DND-41 (cell line): ENCODE results near the gene PID1.

Experiments used
- ATAC-seq: fragments of 200-7000 bp; cut with Tn5 transposase; 3 replicates; pipeline ENCODE4 v1.9.1; 2021; ENCODE audit warnings: low read depth; ENCODE audit not compliant: insufficient read depth
- DNase-seq: peaks from one replicate; pipeline ENCODE4 v3.0.0-alpha.2; 2020
- H2AFZ ChIP-seq: 2 replicates; pipeline ENCODE4 v1.6.0; 2012; ENCODE audit warnings: low read depth, low read length
- H3K27ac ChIP-seq: 2 replicates; pipeline ENCODE4 v1.5.1; 2012; ENCODE audit warnings: low read length, inconsistent platforms
- H3K27me3 ChIP-seq: fragments of 200-600 bp; sonication (generic); 2 replicates; pipeline ENCODE4 v1.6.0; 2012; ENCODE audit warnings: low read length, mild to moderate bottlenecking, inconsistent platforms; ENCODE audit not compliant: insufficient read depth, poor library complexity
- H3K36me3 ChIP-seq: 2 replicates; pipeline ENCODE4 v1.5.1; 2012; ENCODE audit warnings: low read length, inconsistent platforms; ENCODE audit not compliant: insufficient read depth
- H3K4me1 ChIP-seq: 2 replicates; pipeline ENCODE4 v1.5.1; 2012; ENCODE audit warnings: mild to moderate bottlenecking, low read length; ENCODE audit not compliant: insufficient read depth
- H3K4me2 ChIP-seq: 2 replicates; pipeline ENCODE4 v1.6.0; 2012; ENCODE audit warnings: mild to moderate bottlenecking, moderate library complexity, low read length, inconsistent platforms; ENCODE audit not compliant: insufficient read depth
- H3K4me3 ChIP-seq, 2 experiments: fragments of 200-600 bp in 1 of 2; shearing (Covaris generic) in 1 of 2; 2 replicates each; pipeline ENCODE4 v1.5.1; 2012 to 2016; ENCODE audit warnings: inconsistent platforms in 2 of 2, low read length in 2 of 2, mild to moderate bottlenecking in 2 of 2, low read depth in 1 of 2, moderate library complexity in 1 of 2
- H3K79me2 ChIP-seq: 2 replicates; pipeline ENCODE4 v1.6.0; 2012; ENCODE audit warnings: low read length, inconsistent platforms; ENCODE audit not compliant: insufficient read depth
- H3K9ac ChIP-seq: 2 replicates; pipeline ENCODE4 v1.6.0; 2012; ENCODE audit warnings: low read depth, mild to moderate bottlenecking, inconsistent platforms, low read length, moderate library complexity
- H3K9me3 ChIP-seq: 2 replicates; pipeline ENCODE4 v1.5.1; 2012; ENCODE audit warnings: low read length, moderate library complexity, mild to moderate bottlenecking, inconsistent platforms; ENCODE audit not compliant: insufficient read depth, severe bottlenecking
- H4K20me1 ChIP-seq: 2 replicates; pipeline ENCODE4 v1.6.0; 2012; ENCODE audit warnings: low read length; ENCODE audit not compliant: insufficient read depth
- CTCF ChIP-seq: IDR thresholded peaks from 2 replicates; pipeline ENCODE4 v1.5.1; 2012; ENCODE audit warnings: borderline replicate concordance, low read length, moderate library complexity, mild to moderate bottlenecking; ENCODE audit not compliant: poor library complexity, severe bottlenecking; ENCODE audit errors: extremely low read depth
- EZH2 ChIP-seq: IDR thresholded peaks from 3 replicates; pipeline ENCODE4 v1.6.1; 2012; ENCODE audit warnings: borderline replicate concordance, low read depth, mild to moderate bottlenecking, moderate library complexity, low read length, inconsistent platforms; ENCODE audit not compliant: severe bottlenecking

The PID1 gene

GRCh38 chr2:229273723-229274338, 2.7 kb upstream of the PID1 start:
- Histone ChIP-seq H3K36me3 (no peaks in the 10 kb centered on the region), H2AFZ (no peak overlapping the region), H3K27me3 (no peaks in the 10 kb centered on the region), H3K4me3 (no peak overlapping the region), H3K9me3 (no peaks in the 10 kb centered on the region), H3K27ac (no peak overlapping the region), H4K20me1 (no peaks in the 10 kb centered on the region), H3K4me1 (no peaks in the 10 kb centered on the region), H3K9ac (no peak overlapping the region), H3K4me2 (no peak overlapping the region), H3K79me2 (no peaks in the 10 kb centered on the region)
- ATAC-seq (peak; percentile 80), DNase-seq (peak; percentile 18)
- TF ChIP-seq CTCF (peak; percentile 80), EZH2 (no peak)

GRCh38 chr2:229273006-229273722, 2.1 kb upstream of the PID1 start:
- TF ChIP-seq EZH2 = no peak
- no peak for TF ChIP-seq CTCF
- Histone ChIP-seq H4K20me1 (no peaks in the 10 kb centered on the region), H2AFZ (no peak overlapping the region), H3K4me3 (no peak overlapping the region), H3K4me2 (no peak overlapping the region), H3K27ac (no peak overlapping the region), H3K36me3 (no peaks in the 10 kb centered on the region), H3K9me3 (no peaks in the 10 kb centered on the region), H3K9ac (no peak overlapping the region), H3K79me2 (no peaks in the 10 kb centered on the region), H3K27me3 (no peaks in the 10 kb centered on the region), H3K4me1 (no peaks in the 10 kb centered on the region)
- no peak for ATAC-seq
- DNase-seq = no peak

- Histone ChIP-seq H3K79me2 (no peaks in the 10 kb centered on the region), H3K4me2 (no peak overlapping the region), H3K9me3 (no peaks in the 10 kb centered on the region), H3K27ac (no peak overlapping the region), H3K36me3 (no peaks in the 10 kb centered on the region), H3K27me3 (no peaks in the 10 kb centered on the region), H3K4me1 (no peaks in the 10 kb centered on the region), H4K20me1 (no peaks in the 10 kb centered on the region), H2AFZ (no peak overlapping the region), H3K9ac (no peak overlapping the region), H3K4me3 (no peak overlapping the region)
- TF ChIP-seq EZH2 (no peak), CTCF (no peak)
- DNase-seq (no peak), ATAC-seq (no peak)
Observed at GRCh38 chr2:229269941-229270340, 1.1 kb downstream of the PID1 start.
